Measurements from ENCODE around the gene CHST11. TPM values are rescaled to one million over a fixed set of nuclear protein-coding genes. Genes with fewer than 3 reads are reported as not detected.

The CHST11 gene
- total RNA-seq, 1 experiment from 2014 or later: 6.7 TPM

GRCh38 chr12:104499668-104500332, 43.1 kb downstream of the CHST11 start:
- no peak overlapping the region for H2BK20ac ChIP-seq (ENCODE audit: low read depth, low read length, poor library complexity, severe bottlenecking)
- no peak overlapping the region for H2BK120ac ChIP-seq (ENCODE audit: low read depth, low read length, poor library complexity, severe bottlenecking)
- Mint-ChIP-seq H3K4me1 (peaks cover 32 to 46% of the 10 kb centered on the region in 2 experiments), H3K27ac (no peak overlapping the region), H3K36me3 (ENCODE audit: insufficient read depth in 1 of 3, low read depth in 3 of 3) (no peaks in the 10 kb centered on the region), H3K27me3 (ENCODE audit: low read depth) (no peaks in the 10 kb centered on the region; the same call in 1 of the 2 replicates), H3K9me3 (no peaks in the 10 kb centered on the region), H3K4me3 (no peak overlapping the region; a peak in 1 of 5 replicates)
- no peak overlapping the region for H3T11ph ChIP-seq (ENCODE audit: low read length)
- no peak overlapping the region for H3K4ac ChIP-seq (ENCODE audit: low read depth, low read length)
- no peak overlapping the region for H4K91ac ChIP-seq (ENCODE audit: insufficient read length, low read depth, low read length)
- no CpG with 5 or more reads among the region's 4 CpGs for WGBS (ENCODE audit: extremely low coverage, insufficient read length, low lambda C conversion rate)
- H4K5ac ChIP-seq (ENCODE audit: insufficient read length, low read depth, low read length): no peak overlapping the region
- H3K14ac ChIP-seq (ENCODE audit: insufficient read depth, low read length): no peak overlapping the region
- no peaks in the 10 kb centered on the region for H4K20me1 ChIP-seq (ENCODE audit: control insufficient read depth, insufficient read depth, insufficient read length)
- no peak overlapping the region for H3K18ac ChIP-seq (ENCODE audit: insufficient read length, low read depth, low read length)
- no peak for DNase-seq
- no peak overlapping the region for H3K27ac ChIP-seq (ENCODE audit: insufficient read length, low read depth, low read length)
- no peaks in the 10 kb centered on the region for H3K23me2 ChIP-seq (ENCODE audit: insufficient read length, low read depth, low read length, poor library complexity, severe bottlenecking)
- H3K4me1 ChIP-seq (ENCODE audit: insufficient read depth, low read length): 0 out of 2 replicates have a peak, but pooled peaks cover 3% of the 10 kb centered on the region
- TF ChIP-seq, protein P1, sequence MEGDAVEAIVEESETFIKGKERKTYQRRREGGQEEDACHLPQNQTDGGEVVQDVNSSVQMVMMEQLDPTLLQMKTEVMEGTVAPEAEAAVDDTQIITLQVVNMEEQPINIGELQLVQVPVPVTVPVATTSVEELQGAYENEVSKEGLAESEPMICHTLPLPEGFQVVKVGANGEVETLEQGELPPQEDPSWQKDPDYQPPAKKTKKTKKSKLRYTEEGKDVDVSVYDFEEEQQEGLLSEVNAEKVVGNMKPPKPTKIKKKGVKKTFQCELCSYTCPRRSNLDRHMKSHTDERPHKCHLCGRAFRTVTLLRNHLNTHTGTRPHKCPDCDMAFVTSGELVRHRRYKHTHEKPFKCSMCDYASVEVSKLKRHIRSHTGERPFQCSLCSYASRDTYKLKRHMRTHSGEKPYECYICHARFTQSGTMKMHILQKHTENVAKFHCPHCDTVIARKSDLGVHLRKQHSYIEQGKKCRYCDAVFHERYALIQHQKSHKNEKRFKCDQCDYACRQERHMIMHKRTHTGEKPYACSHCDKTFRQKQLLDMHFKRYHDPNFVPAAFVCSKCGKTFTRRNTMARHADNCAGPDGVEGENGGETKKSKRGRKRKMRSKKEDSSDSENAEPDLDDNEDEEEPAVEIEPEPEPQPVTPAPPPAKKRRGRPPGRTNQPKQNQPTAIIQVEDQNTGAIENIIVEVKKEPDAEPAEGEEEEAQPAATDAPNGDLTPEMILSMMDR (conservative IDR thresholded peaks at IDR 0.05): no peak
- no peak overlapping the region for H2BK12ac ChIP-seq (ENCODE audit: insufficient read length, low read depth, low read length)
- no peak overlapping the region for H3K56ac ChIP-seq (ENCODE audit: insufficient read length, low read depth, low read length)
- H2BK5ac ChIP-seq (ENCODE audit: insufficient read length, low read length): no peak overlapping the region
- H3K9me3 ChIP-seq (ENCODE audit: control insufficient read depth, low read depth, low read length): no peaks in the 10 kb centered on the region
- 0 out of 2 replicates have a peak, but pooled peaks cover 2% of the 10 kb centered on the region for H3K79me2 ChIP-seq (ENCODE audit: insufficient read depth, low read length)
- H3K79me1 ChIP-seq (ENCODE audit: insufficient read depth, low read depth, low read length, poor library complexity, severe bottlenecking): no peaks in the 10 kb centered on the region
- no peak overlapping the region for H3K4me2 ChIP-seq (ENCODE audit: insufficient read depth, insufficient read length, low read length)
- no peak overlapping the region for H2AK5ac ChIP-seq (ENCODE audit: insufficient read length, low read length)
- H3K27me3 ChIP-seq (ENCODE audit: insufficient read depth, low read length): no peaks in the 10 kb centered on the region
- no peak overlapping the region for H2AFZ ChIP-seq (ENCODE audit: low read length)
- H3K9ac ChIP-seq (ENCODE audit: extremely low read depth, insufficient read length, low read length): no peak overlapping the region
- no peak overlapping the region for H4K8ac ChIP-seq (replicated peaks; ENCODE audit: insufficient read length, low read depth, low read length)
- no peak overlapping the region for H2BK15ac ChIP-seq (ENCODE audit: low read depth, low read length)
- no peak overlapping the region for H3K23ac ChIP-seq (ENCODE audit: insufficient read length, low read depth, low read length)
